BJ (cell line): ENCODE measurements around the gene SIN3B. TPM values are rescaled to one million over a fixed set of nuclear protein-coding genes. Genes with fewer than 3 reads are reported as not detected.
"Not testable (repeated sequence)": the region's sequence is repeated elsewhere in the genome, so short reads cannot be mapped to it uniquely, and the experiment has no call there.

Experiments
- CTCF ChIA-PET: fragments of 350-600 bp; formaldehyde crosslinking; extraction: SDS; loops from one replicate; lab custom pipeline; 2021; ENCODE audit warnings: antibody characterized with exemption, inconsistent platforms; lab: Yijun Ruan, JAX
- POLR2A ChIA-PET: fragments of 300-600 bp; sonication (Branson Sonifier 250); formaldehyde crosslinking; extraction: SDS; loops from one replicate; lab custom pipeline; 2021; ENCODE audit warnings: antibody characterized with exemption; lab: Charles Lee
- DNase-seq: peaks from one replicate; pipeline ENCODE4 v3.0.0-alpha.2; 2011; ENCODE audit warnings: low read depth
- H3K27me3 ChIP-seq: 2 replicates; pipeline ENCODE4 v1.6.0; 2011; ENCODE audit warnings: low read length; ENCODE audit not compliant: control insufficient read depth, insufficient read depth
- H3K36me3 ChIP-seq: 2 replicates; pipeline ENCODE4 v1.5.1; 2011; ENCODE audit warnings: low read length; ENCODE audit not compliant: control insufficient read depth, insufficient read depth
- H3K4me3 ChIP-seq: 2 replicates; pipeline ENCODE4 v1.5.1; 2011; ENCODE audit warnings: low read depth, mild to moderate bottlenecking, control low read depth, low read length
- CTCF ChIP-seq: IDR thresholded peaks from 2 replicates; pipeline ENCODE4 v1.5.1; 2011; ENCODE audit warnings: low read depth, mild to moderate bottlenecking, control low read depth, inconsistent platforms, low read length, moderate library complexity; ENCODE audit not compliant: insufficient read depth
- polyA plus RNA-seq: library from polyadenylated mRNA; depleted of rRNA; stranded (reverse); fragments of >200 nt; gene quantifications from 2 replicates; pipeline ENCODE4 v1.2.3, GENCODE V29; 2011

Gene SIN3B
- polyA plus RNA-seq, 1 experiment = 25.5 TPM

- ChIA-PET POLR2A (no interaction called here), CTCF (no interaction called here)
- Histone ChIP-seq H3K36me3 (peaks cover 37% of the 10 kb centered on the region), H3K4me3 (no peak overlapping the region), H3K27me3 (no peaks in the 10 kb centered on the region)
- no peak for TF ChIP-seq CTCF
- DNase-seq = no peak
These were observed 45.2 kb downstream of the SIN3B start for GRCh38 chr19:16874250-16874977.

- H3K36me3 ChIP-seq = peaks cover 36% of the 10 kb centered on the region
- H3K4me3 ChIP-seq, CTCF ChIA-PET, H3K27me3 ChIP-seq, POLR2A ChIA-PET, DNase-seq: not testable (repeated sequence)
These were observed 45.7 kb downstream of the SIN3B start for GRCh38 chr19:16874978-16875299.

GRCh38 chr19:16875584-16876555, 46.7 kb downstream of the SIN3B start:
- CTCF ChIA-PET = no interaction called here
- H3K36me3 ChIP-seq = peaks cover 35% of the 10 kb centered on the region

GRCh38 chr19:16876904-16877361, 47.7 kb downstream of the SIN3B start:
- DNase-seq = no peak
- no peak for TF ChIP-seq CTCF
- ChIA-PET CTCF (no interaction called here), POLR2A (no interaction called here)
- Histone ChIP-seq H3K4me3 (no peak overlapping the region), H3K27me3 (no peaks in the 10 kb centered on the region), H3K36me3 (peaks cover 31% of the 10 kb centered on the region)

More at GRCh38 chr19:16875584-16876555, 46.7 kb downstream of the SIN3B start:
- DNase-seq = no peak
- POLR2A ChIA-PET = no interaction called here
- Histone ChIP-seq H3K4me3 (no peak overlapping the region), H3K27me3 (no peaks in the 10 kb centered on the region)
- TF ChIP-seq CTCF = no peak

GRCh38 chr19:16877581-16877980, 48.4 kb downstream of the SIN3B start:
- ChIA-PET POLR2A (no interaction called here), CTCF (no interaction called here)
- H3K27me3 ChIP-seq = no peaks in the 10 kb centered on the region
- H3K36me3 ChIP-seq = peaks cover 30% of the 10 kb centered on the region
- H3K4me3 ChIP-seq = no peak overlapping the region
- no peak for TF ChIP-seq CTCF
- DNase-seq = no peak
